SK-N-SH (cell line): ENCODE data around the gene OR7G1. TPM values are rescaled to one million over a fixed set of nuclear protein-coding genes. Genes with fewer than 3 reads are reported as not detected.

Experiments used
- CTCF ChIA-PET: fragments of 300-600, 350-600 bp; formaldehyde crosslinking; extraction: SDS; loops from one replicate; lab custom pipeline; 2021; lab: Yijun Ruan, JAX
- POLR2A ChIA-PET: fragments of 350-600 bp; sonication (Branson Sonifier 250); formaldehyde crosslinking; extraction: SDS; loops from one replicate; lab custom pipeline; 2020; ENCODE audit warnings: antibody characterized with exemption, inconsistent platforms; lab: Yijun Ruan, JAX
- DNase-seq: peaks from one replicate; pipeline ENCODE4 v3.0.0; 2012
- H2AFZ ChIP-seq: fragments of 200-600 bp; sonication (generic); 2 replicates; pipeline ENCODE4 v1.8.1; 2016; ENCODE audit warnings: antibody characterized with exemption, mild to moderate bottlenecking, low read depth
- H3F3A ChIP-seq: fragments of 200-600 bp; sonication (generic); replicated peaks from 2 replicates; pipeline ENCODE3; 2016; ENCODE audit warnings: antibody characterized with exemption, mild to moderate bottlenecking; ENCODE audit not compliant: insufficient read depth
- H3K27ac ChIP-seq, 2 experiments: fragments of 200-500 bp in 1 of 2; fragments of 200-600 bp in 1 of 2; sonication (Bioruptor generic) in 1 of 2; sonication (generic), shearing (Covaris generic) in 1 of 2; 2 replicates each; pipeline versions ENCODE4 v1.5.1 to v1.6.1; 2014 to 2016; ENCODE audit warnings: low read depth in 2 of 2, inconsistent platforms in 1 of 2, low read length in 1 of 2, mild to moderate bottlenecking in 1 of 2, mixed read lengths in 1 of 2
- H3K27me3 ChIP-seq: fragments of 200-600 bp; sonication (generic), shearing (Covaris generic); 2 replicates; pipeline ENCODE4 v1.6.1; 2016; ENCODE audit warnings: mixed run types; ENCODE audit not compliant: insufficient read depth
- H3K36me3 ChIP-seq, 2 experiments: fragments of 200-500 bp in 1 of 2; fragments of 200-600 bp in 1 of 2; sonication (Bioruptor generic) in 1 of 2; sonication (generic) in 1 of 2; replicated peaks in 1 of 2; 2 replicates each; pipeline versions ENCODE3 to v1.5.1; 2014 to 2016; ENCODE audit warnings: low read length in 1 of 2, mild to moderate bottlenecking in 1 of 2; ENCODE audit not compliant: insufficient read depth in 2 of 2, control insufficient read depth in 1 of 2
- H3K4me1 ChIP-seq, 2 experiments: fragments of 200-500 bp in 1 of 2; fragments of 200-600 bp in 1 of 2; sonication (Bioruptor generic) in 1 of 2; sonication (generic), shearing (Covaris generic) in 1 of 2; 2 replicates each; pipeline versions ENCODE4 v1.5.1 to v1.6.1; 2014 to 2016; ENCODE audit warnings: low read depth in 1 of 2, low read length in 1 of 2, mixed run types in 1 of 2; ENCODE audit not compliant: insufficient read depth in 2 of 2, control insufficient read depth in 1 of 2
- H3K4me2 ChIP-seq: fragments of 200-600 bp; sonication (generic), shearing (Covaris generic); 2 replicates; pipeline ENCODE4 v1.6.1; 2017; ENCODE audit warnings: mixed run types
- H3K4me3 ChIP-seq, 2 experiments: fragments of 200-500 bp in 1 of 2; fragments of 200-600 bp in 1 of 2; sonication (Bioruptor generic) in 1 of 2; sonication (generic), shearing (Covaris generic) in 1 of 2; 2 replicates each; pipeline versions ENCODE4 v1.5.1 to v1.8.1; 2014 to 2016; ENCODE audit warnings: low read depth in 2 of 2, inconsistent platforms in 1 of 2, low read length in 1 of 2, mild to moderate bottlenecking in 1 of 2, mixed read lengths in 1 of 2, moderate library complexity in 1 of 2
- H3K79me2 ChIP-seq: fragments of 200-600 bp; sonication (generic); 2 replicates; pipeline ENCODE4 v1.8.1; 2017; ENCODE audit warnings: mild to moderate bottlenecking; ENCODE audit not compliant: insufficient read depth
- H3K9ac ChIP-seq: fragments of 200-600 bp; sonication (generic); 2 replicates; pipeline ENCODE4 v1.6.1; 2017; ENCODE audit warnings: mixed run types
- H3K9me2 ChIP-seq: fragments of 200-600 bp; sonication (generic); 2 replicates; pipeline ENCODE4 v1.6.1; 2017; ENCODE audit warnings: mixed run types
- H3K9me3 ChIP-seq: fragments of 200-600 bp; sonication (generic); 2 replicates; pipeline ENCODE4 v1.6.1; 2017; ENCODE audit warnings: mixed run types, mild to moderate bottlenecking, moderate library complexity
- H4K20me1 ChIP-seq: fragments of 200-600 bp; sonication (generic); 2 replicates; pipeline ENCODE4 v1.6.1; 2017; ENCODE audit warnings: mild to moderate bottlenecking, mixed run types; ENCODE audit not compliant: insufficient read depth
- CTCF ChIP-seq: fragments of 200-600 bp; sonication (generic); IDR thresholded peaks from 2 replicates; pipeline ENCODE4 v1.6.1; 2017; ENCODE audit warnings: antibody characterized with exemption, mild to moderate bottlenecking, moderate library complexity
- ELF1 ChIP-seq: IDR thresholded peaks from 2 replicates; pipeline ENCODE4 v1.4.0; 2012
- EZH2phosphoT487 ChIP-seq: fragments of 200-600 bp; sonication (generic); IDR thresholded peaks from 2 replicates; pipeline ENCODE4 v1.6.1; 2017; ENCODE audit warnings: low read depth, mixed run types, mild to moderate bottlenecking, antibody characterized with exemption, moderate library complexity, borderline replicate concordance
- FOSL2 ChIP-seq: IDR thresholded peaks from 2 replicates; pipeline ENCODE4 v1.4.0; 2012; ENCODE audit warnings: low read depth, mild to moderate bottlenecking, moderate library complexity, borderline replicate concordance
- FOXM1 ChIP-seq: IDR thresholded peaks from 2 replicates; pipeline ENCODE4 v1.4.0; 2012; ENCODE audit warnings: low read depth, mild to moderate bottlenecking
- GATA2 ChIP-seq: sonication (generic); formaldehyde crosslinking; IDR thresholded peaks from 2 replicates; pipeline ENCODE4 v1.5.0; 2020; ENCODE audit warnings: mild to moderate bottlenecking, missing genetic modification reagents
- IRF3 ChIP-seq: fragments of 150-350 bp; IDR thresholded peaks from 2 replicates; pipeline ENCODE4 v1.6.1; 2016; ENCODE audit warnings: mild to moderate bottlenecking, low read depth, low read length
- JUND ChIP-seq: IDR thresholded peaks from 2 replicates; pipeline ENCODE4 v1.4.0; 2012
- MXI1 ChIP-seq: IDR thresholded peaks from 2 replicates; pipeline ENCODE4 v1.6.1; 2012; ENCODE audit warnings: mild to moderate bottlenecking, low read depth, low read length, improper control_type of control experiment
- NFIC ChIP-seq: IDR thresholded peaks from 2 replicates; pipeline ENCODE4 v1.4.0; 2012; ENCODE audit warnings: borderline replicate concordance
- NRF1 ChIP-seq: IDR thresholded peaks from 2 replicates; pipeline ENCODE4 v1.6.1; 2012; ENCODE audit warnings: low read depth, mild to moderate bottlenecking, low read length
- POLR2AphosphoS5 ChIP-seq: IDR thresholded peaks from 2 replicates; pipeline ENCODE4 v1.6.1; 2012; ENCODE audit warnings: low read depth, low read length
- RAD21 ChIP-seq: IDR thresholded peaks from 2 replicates; pipeline ENCODE4 v1.6.1; 2012; ENCODE audit warnings: mild to moderate bottlenecking, low read length
- REST ChIP-seq: IDR thresholded peaks from 2 replicates; pipeline ENCODE4 v1.6.1; 2012; ENCODE audit warnings: mild to moderate bottlenecking, low read depth, low read length, moderate library complexity
- RFX5 ChIP-seq: IDR thresholded peaks from 2 replicates; pipeline ENCODE4 v1.6.1; 2012; ENCODE audit warnings: mild to moderate bottlenecking, improper control_type of control experiment, low read length
- RXRA ChIP-seq: IDR thresholded peaks from 2 replicates; pipeline ENCODE4 v1.4.0; 2012; ENCODE audit warnings: low read depth, mild to moderate bottlenecking, borderline replicate concordance
- SIN3A ChIP-seq: IDR thresholded peaks from 2 replicates; pipeline ENCODE4 v1.6.1; 2012; ENCODE audit warnings: low read depth, mild to moderate bottlenecking, low read length, moderate library complexity, borderline replicate concordance
- TCF12 ChIP-seq: IDR thresholded peaks from 2 replicates; pipeline ENCODE4 v1.4.0; 2012
- TEAD4 ChIP-seq: IDR thresholded peaks from 2 replicates; pipeline ENCODE4 v1.4.0; 2012; ENCODE audit warnings: mild to moderate bottlenecking, borderline replicate concordance; ENCODE audit not compliant: insufficient read depth
- USF1 ChIP-seq: IDR thresholded peaks from 2 replicates; pipeline ENCODE4 v1.4.0; 2012; ENCODE audit warnings: low read depth, borderline replicate concordance
- YY1 ChIP-seq: IDR thresholded peaks from 2 replicates; pipeline ENCODE4 v1.4.0; 2012; ENCODE audit warnings: low read depth, mild to moderate bottlenecking
- ZBTB33 ChIP-seq: IDR thresholded peaks from 2 replicates; pipeline ENCODE4 v1.4.0; 2012; ENCODE audit warnings: low read depth, borderline replicate concordance
- WGBS: methylation state at CpG from one replicate; pipeline ENCODE4 v1.1.6; 2017; ENCODE audit warnings: low lambda C conversion rate; 5-methylcytosine and 5-hydroxymethylcytosine counted together
- polyA plus RNA-seq, 3 experiments: library from polyadenylated mRNA; depleted of rRNA; stranded (reverse); fragments of >200 nt; gene quantifications; 2 replicates each; pipeline ENCODE4 v1.2.3, GENCODE V29; 2012

The OR7G1 gene
- polyA plus RNA-seq, 1 of the 3 experiments (the other 2 are of a cell fraction): not detected

- peak; percentile 30 for DNase-seq
- peak overlapping the region; percentile 39; the same call in 1 of the 2 replicates for H3K4me2 ChIP-seq
- peaks cover 0 to 9% of the 10 kb centered on the region in 2 experiments; a peak in 2 of 4 replicates for H3K4me1 ChIP-seq
- H3K36me3 ChIP-seq: no peaks in the 10 kb centered on the region
- no peak overlapping the region; the same call in 1 of the 2 replicates for H3K9ac ChIP-seq
- no peaks in the 10 kb centered on the region for H4K20me1 ChIP-seq
- no peak overlapping the region for H3K4me3 ChIP-seq
- no peaks in the 10 kb centered on the region for H3K79me2 ChIP-seq
- ChIA-PET CTCF (interaction anchor here (0.5 to 0.6 kb wide), 2 partner anchors 194 to 460 kb away, joined by 3 to 4 read pairs; no protein-coding TSS in a partner anchor), POLR2A (no interaction called here)
- H3K9me2 ChIP-seq: no peaks in the 10 kb centered on the region
- no peaks in the 10 kb centered on the region; the same call in 1 of the 2 replicates for H3K27me3 ChIP-seq
- no peaks in the 10 kb centered on the region for H3K9me3 ChIP-seq
- peak overlapping the region; percentile 37; the same call in 1 of the 2 replicates for H2AFZ ChIP-seq
- H3F3A ChIP-seq: peaks cover 10% of the 10 kb centered on the region
- 7% methylated on average over 13 of the region's 16 CpGs for WGBS
- peak overlapping the region in 1 of 2 experiments; percentile 49; a peak in 3 of 4 replicates for H3K27ac ChIP-seq
- TF ChIP-seq POLR2AphosphoS5 (peak; percentile 60; the same call in 1 of the 2 replicates), ELF1 (0 out of 2 replicates have a peak, but pooled peaks have one; percentile 18), RAD21 (no peak), JUND (peak; percentile 99), TEAD4 (peak; percentile 44), ZBTB33 (peak; percentile 63; the same call in 1 of the 2 replicates), USF1 (0 out of 2 replicates have a peak, but pooled peaks have one; percentile 28), EZH2phosphoT487 (no peak), TCF12 (peak; percentile 93), GATA2 (CRISPR knock-in tag) (no peak), SIN3A (0 out of 2 replicates have a peak, but pooled peaks have one; percentile 35), YY1 (no peak; the same call in 1 of the 2 replicates), IRF3 (no peak), NRF1 (no peak), NFIC (peak; percentile 98), REST (peak; percentile 61; the same call in 1 of the 2 replicates), RFX5 (no peak), FOSL2 (peak; percentile 99), CTCF (no peak), MXI1 (no peak), RXRA (0 out of 2 replicates have a peak, but pooled peaks have one; percentile 62), FOXM1 (no peak; the same call in 1 of the 2 replicates)
These were observed 40.3 kb downstream of the OR7G1 start for GRCh38 chr19:9075064-9075949.
